GM19468 (cell line): ENCODE results near the gene C14orf132.

Experiments used
- ATAC-seq: cut with Tn5 transposase; IDR thresholded peaks from one replicate; pipeline ENCODE4 v1.9.1; 2021; ENCODE audit warnings: mild to moderate bottlenecking, moderate library complexity, moderate number of reproducible peaks; ENCODE audit not compliant: unreplicated experiment; ENCODE audit errors: extremely low read depth

The C14orf132 gene

GRCh38 chr14:96095581-96096476, 56.7 kb downstream of the C14orf132 start:
- ATAC-seq: no peak

GRCh38 chr14:96096639-96097610, 57.8 kb downstream of the C14orf132 start:
- no peak for ATAC-seq

GRCh38 chr14:96097752-96098151, 58.6 kb downstream of the C14orf132 start:
- ATAC-seq: no peak

GRCh38 chr14:96098309-96098998, 59.3 kb downstream of the C14orf132 start:
- ATAC-seq: no peak

GRCh38 chr14:96098999-96099335, 59.8 kb downstream of the C14orf132 start:
- no peak for ATAC-seq

- ATAC-seq: no peak
Observed at GRCh38 chr14:96100161-96101064, 61.3 kb downstream of the C14orf132 start.

- ATAC-seq: no peak
Observed at GRCh38 chr14:96102081-96102856, 63.1 kb downstream of the C14orf132 start.

GRCh38 chr14:96103075-96103474, 63.9 kb downstream of the C14orf132 start:
- ATAC-seq: no peak

- no peak for ATAC-seq
Observed at GRCh38 chr14:96103560-96104460, 64.6 kb downstream of the C14orf132 start.

GRCh38 chr14:96104469-96105057, 65.4 kb downstream of the C14orf132 start:
- no peak for ATAC-seq

GRCh38 chr14:96105089-96105925, 66.1 kb downstream of the C14orf132 start:
- ATAC-seq: no peak

- no peak for ATAC-seq
Observed at GRCh38 chr14:96105926-96106441, 66.8 kb downstream of the C14orf132 start.

GRCh38 chr14:96106891-96107290, 67.7 kb downstream of the C14orf132 start:
- ATAC-seq: no peak

- no peak for ATAC-seq
Observed at GRCh38 chr14:96108061-96108795, 69.1 kb downstream of the C14orf132 start.

GRCh38 chr14:96108911-96109310, 69.7 kb downstream of the C14orf132 start:
- ATAC-seq: no peak
